HG03565 (cell line): Measurements from ENCODE around the gene PML.
"Not testable (repeated sequence)": the region's sequence is repeated elsewhere in the genome, so short reads cannot be mapped to it uniquely, and the experiment has no call there.

Experiments used
- ATAC-seq: cut with Tn5 transposase; IDR thresholded peaks from one replicate; pipeline ENCODE4 v1.9.1; 2021; ENCODE audit warnings: mild to moderate bottlenecking, moderate library complexity; ENCODE audit not compliant: unreplicated experiment

The PML gene

GRCh38 chr15:74037171-74038117 is 42.9 kb downstream of the PML start:
- ATAC-seq: no peak

GRCh38 chr15:74038707-74039655 is 44.5 kb downstream of the PML start:
- ATAC-seq: no peak

GRCh38 chr15:74039656-74040010 is 45.1 kb downstream of the PML start:
- no peak for ATAC-seq

GRCh38 chr15:74040109-74040850 is 45.8 kb downstream of the PML start:
- ATAC-seq: no peak

GRCh38 chr15:74041311-74041756 is 46.8 kb downstream of the PML start:
- no peak for ATAC-seq

- no peak for ATAC-seq
These were observed 47.4 kb downstream of the PML start for GRCh38 chr15:74041777-74042435.

GRCh38 chr15:74042603-74043424 is 48.3 kb downstream of the PML start:
- ATAC-seq: no peak

GRCh38 chr15:74043425-74044266 is 49.1 kb downstream of the PML start:
- no peak for ATAC-seq

GRCh38 chr15:74044267-74045110 is 50.0 kb downstream of the PML start:
- no peak for ATAC-seq

- ATAC-seq: no peak
These were observed 50.7 kb downstream of the PML start for GRCh38 chr15:74045184-74045583.

GRCh38 chr15:74045636-74046274 is 51.2 kb downstream of the PML start:
- ATAC-seq: no peak

GRCh38 chr15:74046275-74046674 is 51.8 kb downstream of the PML start:
- ATAC-seq: no peak

GRCh38 chr15:74050127-74050526 is 55.6 kb downstream of the PML start:
- no peak for ATAC-seq

GRCh38 chr15:74050556-74051234 is 56.2 kb downstream of the PML start:
- ATAC-seq: no peak

- not testable (repeated sequence) for ATAC-seq
These were observed 58.0 kb downstream of the PML start for GRCh38 chr15:74052271-74053260.
